Nephron progenitor cell (in vitro differentiated cells): Measurements from ENCODE around the gene KLHL2.

Source experiments
- DNase-seq: peaks from one replicate; pipeline ENCODE4 v3.0.0; 2021
- H3K27ac Mint-ChIP-seq: 2 replicates; pipeline ENCODE4 v1.8.0; 2021; ENCODE audit warnings: mild to moderate bottlenecking, moderate library complexity, mixed read lengths
- H3K27me3 Mint-ChIP-seq: 2 replicates; pipeline ENCODE4 v1.8.0; 2021; ENCODE audit warnings: mild to moderate bottlenecking, low read depth, mixed read lengths; ENCODE audit not compliant: poor library complexity
- H3K36me3 Mint-ChIP-seq: 2 replicates; pipeline ENCODE4 v1.8.0; 2021; ENCODE audit warnings: low read depth, mixed read lengths
- H3K4me1 Mint-ChIP-seq: 2 replicates; pipeline ENCODE4 v1.8.0; 2021; ENCODE audit warnings: mixed read lengths
- H3K4me3 Mint-ChIP-seq: 2 replicates; pipeline ENCODE4 v1.8.0; 2021; ENCODE audit warnings: mild to moderate bottlenecking, moderate library complexity, mixed read lengths
- H3K9me3 Mint-ChIP-seq: 2 replicates; pipeline ENCODE4 v1.8.0; 2021; ENCODE audit warnings: mild to moderate bottlenecking, moderate library complexity, mixed read lengths
- TF ChIP-seq, protein P1 (sequence below): fragments of 200-600 bp; sonication (generic); IDR thresholded peaks from 2 replicates; pipeline ENCODE4 v1.5.0; 2021; ENCODE audit warnings: antibody characterized with exemption

KLHL2 gene

DNA sequence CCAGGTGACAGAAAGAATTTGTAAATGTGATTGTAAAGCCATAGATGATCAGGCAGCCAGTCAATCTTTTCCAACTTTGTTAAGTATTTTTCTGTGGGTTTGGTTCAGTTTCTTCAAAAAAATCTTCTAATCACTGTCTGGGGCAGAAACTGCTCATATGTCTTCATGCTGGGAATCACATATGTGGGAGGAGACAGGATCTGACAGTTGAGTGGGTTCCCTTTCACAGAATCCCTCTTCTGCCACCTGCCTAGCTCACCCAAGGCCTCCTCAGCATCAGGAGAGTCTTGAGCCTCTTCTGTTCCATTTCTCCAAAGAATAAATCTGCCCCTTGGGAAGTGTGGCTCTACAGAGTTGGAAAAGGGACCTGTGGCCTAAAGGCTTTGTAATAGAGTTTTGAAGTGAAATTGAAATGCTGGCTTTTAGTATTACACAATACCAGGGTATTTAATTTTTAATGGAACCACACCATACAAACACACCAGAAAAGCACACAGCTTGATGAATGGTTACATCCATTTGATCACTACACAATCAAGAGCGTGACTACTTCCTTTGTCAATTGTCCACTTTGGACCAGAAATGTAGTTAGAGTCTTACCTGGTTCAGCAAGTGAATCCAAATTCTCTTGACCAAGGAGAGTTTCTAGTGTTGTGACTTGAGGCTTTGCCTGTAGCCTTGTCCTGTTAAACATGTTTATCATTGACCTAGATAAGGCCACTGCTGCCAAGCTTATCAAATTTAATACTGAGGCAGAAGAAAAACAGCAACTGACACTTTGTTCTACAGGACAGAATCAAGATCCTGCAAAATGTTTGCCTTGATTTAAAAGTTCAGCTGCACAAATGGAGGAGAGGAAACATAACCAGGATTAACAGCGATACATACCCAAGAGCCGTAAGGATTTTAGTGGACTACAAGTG, 140.5 kb downstream of the KLHL2 start:
- no peak for DNase-seq
- TF ChIP-seq, protein P1, sequence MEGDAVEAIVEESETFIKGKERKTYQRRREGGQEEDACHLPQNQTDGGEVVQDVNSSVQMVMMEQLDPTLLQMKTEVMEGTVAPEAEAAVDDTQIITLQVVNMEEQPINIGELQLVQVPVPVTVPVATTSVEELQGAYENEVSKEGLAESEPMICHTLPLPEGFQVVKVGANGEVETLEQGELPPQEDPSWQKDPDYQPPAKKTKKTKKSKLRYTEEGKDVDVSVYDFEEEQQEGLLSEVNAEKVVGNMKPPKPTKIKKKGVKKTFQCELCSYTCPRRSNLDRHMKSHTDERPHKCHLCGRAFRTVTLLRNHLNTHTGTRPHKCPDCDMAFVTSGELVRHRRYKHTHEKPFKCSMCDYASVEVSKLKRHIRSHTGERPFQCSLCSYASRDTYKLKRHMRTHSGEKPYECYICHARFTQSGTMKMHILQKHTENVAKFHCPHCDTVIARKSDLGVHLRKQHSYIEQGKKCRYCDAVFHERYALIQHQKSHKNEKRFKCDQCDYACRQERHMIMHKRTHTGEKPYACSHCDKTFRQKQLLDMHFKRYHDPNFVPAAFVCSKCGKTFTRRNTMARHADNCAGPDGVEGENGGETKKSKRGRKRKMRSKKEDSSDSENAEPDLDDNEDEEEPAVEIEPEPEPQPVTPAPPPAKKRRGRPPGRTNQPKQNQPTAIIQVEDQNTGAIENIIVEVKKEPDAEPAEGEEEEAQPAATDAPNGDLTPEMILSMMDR: no peak
- H3K4me3 Mint-ChIP-seq: no peak overlapping the region
- no peaks in the 10 kb centered on the region for H3K4me1 Mint-ChIP-seq
- H3K9me3 Mint-ChIP-seq: peaks cover 12% of the 10 kb centered on the region
- H3K36me3 Mint-ChIP-seq: peaks cover 5% of the 10 kb centered on the region
- H3K27me3 Mint-ChIP-seq: peaks cover 17% of the 10 kb centered on the region
- no peak overlapping the region for H3K27ac Mint-ChIP-seq

DNA sequence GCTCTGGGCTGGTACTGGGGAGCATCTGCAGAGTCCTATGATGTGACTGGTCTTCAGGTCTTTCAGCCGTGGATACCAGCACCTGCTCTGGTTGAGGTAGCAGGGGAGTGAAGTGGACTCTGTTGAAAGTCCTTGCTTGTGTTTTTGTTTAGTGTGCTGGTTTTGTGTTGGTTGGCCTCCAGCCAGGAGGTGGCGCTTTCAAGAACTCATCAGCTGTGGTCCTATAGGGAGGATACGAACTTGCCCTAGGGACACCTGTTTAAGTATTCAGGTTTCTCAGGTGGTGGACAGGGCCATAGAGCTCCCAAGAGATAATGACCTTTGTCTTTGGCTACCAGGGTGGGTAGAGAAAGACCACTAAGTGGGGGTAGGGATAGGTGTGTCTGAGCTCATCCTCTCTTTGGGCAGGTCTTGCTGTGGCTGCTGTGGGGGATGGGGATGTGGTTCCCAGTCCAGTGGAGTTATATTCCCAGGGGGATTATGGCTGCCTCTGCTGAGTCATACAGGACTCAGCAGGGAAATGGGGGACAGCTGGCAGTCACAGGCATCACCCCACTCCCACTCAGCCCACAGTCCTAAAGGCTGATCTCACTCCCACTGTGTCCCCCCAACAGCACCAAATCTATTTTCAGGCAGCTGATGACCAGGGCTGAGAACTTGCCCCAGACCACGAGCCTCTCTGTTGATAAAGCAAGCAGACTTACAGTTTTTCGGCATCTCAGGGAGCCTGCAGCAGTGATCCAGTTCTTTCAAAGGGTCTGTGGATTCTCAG, 144.2 kb downstream of the KLHL2 start:
- Mint-ChIP-seq H3K4me1 (no peaks in the 10 kb centered on the region), H3K27ac (no peak overlapping the region), H3K36me3 (no peaks in the 10 kb centered on the region), H3K4me3 (no peak overlapping the region), H3K9me3 (peaks cover 14% of the 10 kb centered on the region), H3K27me3 (peaks cover 17% of the 10 kb centered on the region)
- TF ChIP-seq, protein P1: no peak
- DNase-seq: no peak

DNA sequence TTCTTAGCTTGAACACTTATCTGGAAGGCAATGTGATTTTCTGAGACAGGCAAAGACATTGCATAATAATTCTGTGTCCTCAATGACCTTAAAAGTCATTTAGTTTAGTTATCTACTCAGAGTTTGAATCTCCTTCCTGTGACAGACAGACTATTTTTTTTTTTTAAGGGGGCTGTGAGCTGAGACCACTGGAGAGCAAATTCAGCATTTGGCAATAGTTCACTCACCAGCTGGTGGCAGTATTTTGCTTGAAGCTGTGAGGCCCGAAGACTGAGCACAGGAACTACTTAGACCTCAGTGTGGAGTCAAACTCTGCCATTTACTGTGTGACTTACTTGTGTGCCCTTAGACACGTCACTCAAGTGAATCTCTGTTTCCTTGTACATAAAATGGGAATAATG, 148.5 kb downstream of the KLHL2 start:
- Mint-ChIP-seq H3K36me3 (no peaks in the 10 kb centered on the region), H3K4me3 (no peak overlapping the region), H3K9me3 (peaks cover 9% of the 10 kb centered on the region), H3K27me3 (peaks cover 5% of the 10 kb centered on the region), H3K4me1 (no peaks in the 10 kb centered on the region), H3K27ac (no peak overlapping the region)
- DNase-seq: peak; percentile 48
- TF ChIP-seq, protein P1: peak; percentile 43

DNA sequence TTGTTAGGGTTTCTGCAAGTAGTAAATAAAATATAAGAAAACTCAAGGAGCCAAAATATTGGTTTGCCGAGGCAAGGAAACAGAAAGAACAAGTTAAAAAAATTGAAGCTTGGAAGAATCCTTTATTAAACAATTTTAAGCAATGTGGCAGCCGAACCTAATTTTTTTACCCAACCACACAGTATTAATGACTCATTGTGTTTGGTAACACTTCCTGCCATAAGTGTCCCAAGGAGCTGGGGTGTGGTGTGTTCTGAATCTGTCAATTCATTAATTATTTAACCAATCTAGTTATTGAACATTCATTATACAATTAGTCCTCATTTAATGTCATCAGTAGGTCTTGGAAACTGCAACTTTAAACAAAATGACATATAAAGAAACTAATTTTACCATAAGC, 152.1 kb downstream of the KLHL2 start:
- no peaks in the 10 kb centered on the region for H3K36me3 Mint-ChIP-seq
- H3K27ac Mint-ChIP-seq: no peak overlapping the region
- H3K4me1 Mint-ChIP-seq: no peaks in the 10 kb centered on the region
- no peak for DNase-seq
- TF ChIP-seq, protein P1: no peak
- peaks cover 3% of the 10 kb centered on the region for H3K27me3 Mint-ChIP-seq
- H3K4me3 Mint-ChIP-seq: no peak overlapping the region
- H3K9me3 Mint-ChIP-seq: no peaks in the 10 kb centered on the region

DNA sequence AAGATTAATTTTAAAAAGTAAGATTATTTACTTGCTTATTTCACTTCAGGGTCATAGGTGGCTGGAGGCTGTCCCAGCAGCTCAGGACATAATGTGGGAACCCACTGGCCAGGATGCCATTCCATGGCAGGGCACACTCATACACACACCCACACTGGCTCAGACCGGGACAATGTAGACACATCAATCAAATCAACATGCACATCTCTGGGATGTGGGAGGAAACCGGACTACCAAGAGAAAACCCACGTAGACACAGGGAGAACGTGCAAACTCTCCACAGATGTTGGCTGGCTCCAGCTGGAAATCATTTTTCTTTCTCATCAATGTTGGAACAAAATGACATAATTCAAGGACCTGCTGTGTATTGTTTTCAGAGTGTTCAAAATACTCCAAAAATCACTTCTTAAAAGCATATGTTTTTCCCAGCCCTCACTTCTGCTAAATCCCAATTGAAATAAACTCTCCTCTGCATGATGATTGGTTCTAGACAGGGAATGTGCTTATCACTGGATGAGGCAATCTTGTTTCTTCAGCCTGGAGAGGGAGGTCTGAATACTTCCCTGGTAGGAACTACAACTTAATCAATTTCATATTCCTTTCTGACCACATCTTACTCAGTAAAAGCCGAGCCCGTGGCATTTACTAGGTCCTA, 152.8 kb downstream of the KLHL2 start:
- H3K36me3 Mint-ChIP-seq: no peaks in the 10 kb centered on the region
- H3K27ac Mint-ChIP-seq: no peak overlapping the region
- peaks cover 3% of the 10 kb centered on the region for H3K27me3 Mint-ChIP-seq
- no peaks in the 10 kb centered on the region for H3K4me1 Mint-ChIP-seq
- H3K9me3 Mint-ChIP-seq: no peaks in the 10 kb centered on the region
- no peak for DNase-seq
- TF ChIP-seq, protein P1: no peak
- H3K4me3 Mint-ChIP-seq: no peak overlapping the region
